K562 (cell line): ENCODE data around the gene SLC25A5. TPM values are rescaled to one million over a fixed set of nuclear protein-coding genes. Genes with fewer than 3 reads are reported as not detected.
A peak's percentile ranks its signal among the peaks of the same experiment; 100 is the strongest.

Experiments
- ADNP ChIP-seq: fragments of 200-800 bp; sonication (Bioruptor generic); IDR thresholded peaks from 2 replicates; pipeline ENCODE4 v1.6.1; 2016; ENCODE audit warnings: missing genetic modification characterization, missing compliant biosample characterization
- BRF1 ChIP-seq: IDR thresholded peaks from 3 replicates; pipeline ENCODE4 v1.6.1; 2011; ENCODE audit warnings: borderline replicate concordance, mild to moderate bottlenecking; ENCODE audit not compliant: insufficient read length; ENCODE audit errors: extremely low read depth
- CBX8 ChIP-seq: fragments of 200-600 bp; sonication (generic); IDR thresholded peaks from 2 replicates; pipeline ENCODE4 v1.6.1; 2012; ENCODE audit warnings: borderline replicate concordance, mixed run types, low read depth, mild to moderate bottlenecking, moderate library complexity, mixed read lengths, low read length, control low read depth, inconsistent platforms; ENCODE audit not compliant: poor library complexity, severe bottlenecking; ENCODE audit errors: extremely low read depth
- CREM ChIP-seq: IDR thresholded peaks from 2 replicates; pipeline ENCODE4 v1.6.1; 2014; ENCODE audit warnings: antibody characterized with exemption, low read depth
- GATAD2B ChIP-seq: fragments of 450-650 bp; IDR thresholded peaks from 2 replicates; pipeline ENCODE4 v1.6.1; 2017; ENCODE audit warnings: mild to moderate bottlenecking, borderline replicate concordance
- HIVEP1 ChIP-seq: fragments of 250-450 bp; sonication (Bioruptor Pico); IDR thresholded peaks from 2 replicates; pipeline ENCODE4 v1.4.0; 2020; ENCODE audit warnings: mild to moderate bottlenecking
- HNRNPL ChIP-seq: fragments of 200-400 bp; formaldehyde crosslinking; IDR thresholded peaks from 2 replicates; pipeline ENCODE4 v1.6.1; 2017; ENCODE audit warnings: low read depth, mild to moderate bottlenecking, low read length
- LCOR ChIP-seq: sonication (generic); formaldehyde crosslinking; IDR thresholded peaks from 2 replicates; pipeline ENCODE4 v1.8.0; 2022; ENCODE audit warnings: mild to moderate bottlenecking, missing genetic modification reagents
- RB1 ChIP-seq: fragments of 450-650 bp; IDR thresholded peaks from 2 replicates; pipeline ENCODE4 v1.6.1; 2017; ENCODE audit warnings: low read depth, mild to moderate bottlenecking
- RFX5 ChIP-seq: IDR thresholded peaks from 2 replicates; pipeline ENCODE4 v1.6.1; 2011; ENCODE audit warnings: low read depth, mild to moderate bottlenecking, improper control_type of control experiment, low read length
- SNIP1 ChIP-seq: fragments of 450-650 bp; IDR thresholded peaks from 2 replicates; pipeline ENCODE4 v1.7.1; 2017; ENCODE audit warnings: low read depth, mild to moderate bottlenecking
- STAT5B ChIP-seq: fragments of 250-450 bp; sonication (Bioruptor Pico); IDR thresholded peaks from 2 replicates; pipeline ENCODE4 v1.8.0; 2021; ENCODE audit warnings: mild to moderate bottlenecking, inconsistent platforms
- TSC22D4 ChIP-seq: fragments of 450-650 bp; IDR thresholded peaks from 2 replicates; pipeline ENCODE4 v1.6.1; 2016; ENCODE audit warnings: missing genetic modification characterization, missing biosample characterization, control low read depth
- ZHX1 ChIP-seq: fragments of 150-350 bp; conservative IDR thresholded peaks from 2 replicates; pipeline ENCODE4 v1.6.1; 2014; ENCODE audit warnings: low read length
- ZNF143 ChIP-seq: sonication (generic); formaldehyde crosslinking; IDR thresholded peaks from 2 replicates; pipeline ENCODE4 v1.9.0; 2022; ENCODE audit warnings: mild to moderate bottlenecking, missing genetic modification reagents
- ZNF224 ChIP-seq: sonication (generic); formaldehyde crosslinking; IDR thresholded peaks from 2 replicates; pipeline ENCODE4 v1.8.0; 2022; ENCODE audit warnings: mild to moderate bottlenecking, missing genetic modification reagents
- ZNF592 ChIP-seq: fragments of 450-650 bp; IDR thresholded peaks from 2 replicates; pipeline ENCODE4 v1.6.1; 2017; ENCODE audit warnings: antibody characterized with exemption, mild to moderate bottlenecking
- polyA plus RNA-seq, 8 experiments: library from polyadenylated mRNA; depleted of rRNA in 4 of 8; stranded (reverse) in 5 of 8; unstranded in 3 of 8; fragments of >200 nt; fragmentation: Nextera tagmentation in 2 of 8; fragmentation: Illumina TruSeq in 1 of 8; extraction: Ambion mirVana in 2 of 8; extraction: Trizol in 1 of 8; gene quantifications; 2 replicates each; pipeline versions ENCODE4 v1.2.1 to v1.2.3, GENCODE V29; 2011 to 2014; ENCODE audit warnings: inconsistent platforms in 1 of 8, missing spikeins in 1 of 8
- total RNA-seq, 7 experiments: library from RNA; depleted of rRNA in 6 of 7; stranded (reverse); fragments of >200 nt in 6 of 7; fragmentation: Illumina TruSeq in 2 of 7; extraction: Trizol in 2 of 7; gene quantifications; 2 replicates each; pipeline versions ENCODE4 v1.2.1 to v1.2.3, GENCODE V29; 2011 to 2021; ENCODE audit warnings: low replicate concordance in 1 of 7
- TF ChIP-seq, protein P1 (sequence below), 2 experiments: fragments of 450-650 bp in 1 of 2; IDR thresholded peaks; 2 replicates each; pipeline ENCODE4 v1.6.1; 2011 to 2017; ENCODE audit warnings: low read depth in 2 of 2, antibody characterized with exemption in 1 of 2, borderline replicate concordance in 1 of 2, low read length in 1 of 2, mild to moderate bottlenecking in 1 of 2, mixed read lengths in 1 of 2; ENCODE audit not compliant: control insufficient read depth in 1 of 2

SLC25A5 gene
- total and polyA plus RNA-seq, 9 of the 15 experiments (the other 6 are each of a cell fraction or from before 2014, with no cell fraction given) = 470 to 5,247 (median 596) TPM

DNA sequence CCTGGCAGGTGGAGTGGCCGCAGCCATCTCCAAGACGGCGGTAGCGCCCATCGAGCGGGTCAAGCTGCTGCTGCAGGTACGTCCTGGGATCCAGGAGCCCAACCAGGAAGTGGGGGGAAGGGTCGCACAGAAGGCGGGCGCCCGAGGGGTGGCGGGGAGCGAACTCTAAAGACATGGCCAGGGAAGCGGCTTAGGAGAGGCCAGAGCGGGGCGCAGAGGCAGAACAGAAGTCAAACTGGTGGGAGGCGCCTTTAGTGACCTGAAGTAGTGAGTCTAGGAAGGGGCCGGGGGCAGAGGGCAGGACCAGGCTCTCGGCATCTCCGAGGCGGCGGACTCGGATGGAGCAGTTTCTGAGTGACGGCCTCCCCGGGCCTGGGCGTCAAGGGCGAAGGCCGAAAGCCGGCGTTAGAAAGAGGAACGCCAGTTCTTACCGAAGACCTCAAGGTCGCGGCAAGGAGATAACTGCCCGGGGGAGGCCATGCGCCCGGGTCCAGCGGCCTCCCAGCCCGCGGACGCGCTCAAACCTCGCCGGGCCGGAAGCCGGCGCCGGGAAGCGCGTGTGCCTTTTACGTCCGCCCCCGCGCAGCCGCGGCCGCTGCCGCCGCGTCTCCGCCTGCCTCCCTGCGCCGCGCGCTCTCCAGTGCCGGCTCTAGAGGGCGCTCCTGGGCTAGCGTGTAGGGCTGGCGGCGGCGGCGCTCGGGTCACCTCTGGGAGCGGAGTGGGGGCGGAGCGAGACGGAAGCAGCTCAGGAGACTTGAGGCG lies 488 bp downstream of the SLC25A5 start (continued):
- TF ChIP-seq, protein P1, sequence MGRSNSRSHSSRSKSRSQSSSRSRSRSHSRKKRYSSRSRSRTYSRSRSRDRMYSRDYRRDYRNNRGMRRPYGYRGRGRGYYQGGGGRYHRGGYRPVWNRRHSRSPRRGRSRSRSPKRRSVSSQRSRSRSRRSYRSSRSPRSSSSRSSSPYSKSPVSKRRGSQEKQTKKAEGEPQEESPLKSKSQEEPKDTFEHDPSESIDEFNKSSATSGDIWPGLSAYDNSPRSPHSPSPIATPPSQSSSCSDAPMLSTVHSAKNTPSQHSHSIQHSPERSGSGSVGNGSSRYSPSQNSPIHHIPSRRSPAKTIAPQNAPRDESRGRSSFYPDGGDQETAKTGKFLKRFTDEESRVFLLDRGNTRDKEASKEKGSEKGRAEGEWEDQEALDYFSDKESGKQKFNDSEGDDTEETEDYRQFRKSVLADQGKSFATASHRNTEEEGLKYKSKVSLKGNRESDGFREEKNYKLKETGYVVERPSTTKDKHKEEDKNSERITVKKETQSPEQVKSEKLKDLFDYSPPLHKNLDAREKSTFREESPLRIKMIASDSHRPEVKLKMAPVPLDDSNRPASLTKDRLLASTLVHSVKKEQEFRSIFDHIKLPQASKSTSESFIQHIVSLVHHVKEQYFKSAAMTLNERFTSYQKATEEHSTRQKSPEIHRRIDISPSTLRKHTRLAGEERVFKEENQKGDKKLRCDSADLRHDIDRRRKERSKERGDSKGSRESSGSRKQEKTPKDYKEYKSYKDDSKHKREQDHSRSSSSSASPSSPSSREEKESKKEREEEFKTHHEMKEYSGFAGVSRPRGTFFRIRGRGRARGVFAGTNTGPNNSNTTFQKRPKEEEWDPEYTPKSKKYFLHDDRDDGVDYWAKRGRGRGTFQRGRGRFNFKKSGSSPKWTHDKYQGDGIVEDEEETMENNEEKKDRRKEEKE (IDR thresholded peaks at IDR 0.05; ENCODE audit: borderline replicate concordance in 1 of 2, control insufficient read depth in 1 of 2, low read depth in 2 of 2, low read length in 1 of 2) = no peak
- TF ChIP-seq ZNF224 (no peak), TSC22D4 (tag) (no peak), RB1 (peak; percentile 91), CREM (peak; percentile 95), BRF1 (no peak), ADNP (tag) (no peak), ZNF143 (no peak), HNRNPL (no peak), RFX5 (no peak), LCOR (CRISPR knock-in tag) (no peak), GATAD2B (peak; percentile 71; the same call in 1 of the 2 replicates), SNIP1 (no peak), STAT5B (CRISPR knock-in tag) (no peak), ZNF592 (peak; percentile 39; the same call in 1 of the 2 replicates), ZHX1 (no peak), CBX8 (no peak), HIVEP1 (no peak)
